Neural crest cell (in vitro differentiated cells): ENCODE measurements around the gene CBLL2. TPM values are rescaled to one million over a fixed set of nuclear protein-coding genes. Genes with fewer than 3 reads are reported as not detected.

ENCODE experiments used
- DNase-seq: peaks from one replicate; pipeline ENCODE4 v3.0.0; 2021; ENCODE audit warnings: low read depth, mixed read lengths, low spot score
- H3K27ac Mint-ChIP-seq: one replicate; pipeline ENCODE4 v1.8.0; 2021; ENCODE audit warnings: mild to moderate bottlenecking, mixed read lengths; ENCODE audit not compliant: unreplicated experiment
- H3K27me3 Mint-ChIP-seq: 2 replicates; pipeline ENCODE4 v1.8.0; 2021; ENCODE audit warnings: low read depth, mild to moderate bottlenecking, mixed read lengths
- H3K36me3 Mint-ChIP-seq: 2 replicates; pipeline ENCODE4 v1.8.0; 2021; ENCODE audit warnings: low read depth, mild to moderate bottlenecking, mixed read lengths
- H3K4me1 Mint-ChIP-seq: 2 replicates; pipeline ENCODE4 v1.8.0; 2021; ENCODE audit warnings: mixed read lengths
- H3K4me3 Mint-ChIP-seq: one replicate; pipeline ENCODE4 v1.8.0; 2021; ENCODE audit warnings: mild to moderate bottlenecking, mixed read lengths
- H3K9me3 Mint-ChIP-seq: 2 replicates; pipeline ENCODE4 v1.8.0; 2021; ENCODE audit warnings: mixed read lengths
- CTCF ChIP-seq: fragments of 200-600 bp; sonication (generic); conservative IDR thresholded peaks from 2 replicates; pipeline ENCODE4 v1.5.0; 2021; ENCODE audit warnings: antibody characterized with exemption, mild to moderate bottlenecking
- total RNA-seq: library from RNA; stranded (reverse); gene quantifications from 2 replicates; pipeline ENCODE4 v1.2.1, GENCODE V29; 2021

The CBLL2 gene
- total RNA-seq, 1 donor from 2014 or later: not detected

GRCh38 chrX:22314211-22314610 lies 41.5 kb downstream of the CBLL2 start:
- no peak overlapping the region for H3K4me3 Mint-ChIP-seq

GRCh38 chrX:22314692-22315091 lies 42.0 kb downstream of the CBLL2 start:
- Mint-ChIP-seq H3K4me1 (peaks cover 11% of the 10 kb centered on the region), H3K9me3 (peaks cover 3% of the 10 kb centered on the region), H3K27me3 (no peaks in the 10 kb centered on the region), H3K27ac (no peak overlapping the region), H3K4me3 (no peak overlapping the region), H3K36me3 (no peaks in the 10 kb centered on the region)
- no peak for DNase-seq
- no peak for TF ChIP-seq CTCF

More at GRCh38 chrX:22314211-22314610, 41.5 kb downstream of the CBLL2 start:
- Mint-ChIP-seq H3K4me1 (peaks cover 11% of the 10 kb centered on the region), H3K27me3 (no peaks in the 10 kb centered on the region), H3K9me3 (peaks cover 3% of the 10 kb centered on the region), H3K27ac (no peak overlapping the region), H3K36me3 (no peaks in the 10 kb centered on the region)
- no peak for DNase-seq
- no peak for TF ChIP-seq CTCF

- peaks cover 3% of the 10 kb centered on the region for H3K9me3 Mint-ChIP-seq
- H3K4me3 Mint-ChIP-seq: no peak overlapping the region
- TF ChIP-seq CTCF: no peak
- no peaks in the 10 kb centered on the region for H3K27me3 Mint-ChIP-seq
- no peak for DNase-seq
- H3K36me3 Mint-ChIP-seq: no peaks in the 10 kb centered on the region
- no peak overlapping the region for H3K27ac Mint-ChIP-seq
- peaks cover 11% of the 10 kb centered on the region for H3K4me1 Mint-ChIP-seq
These were observed 42.4 kb downstream of the CBLL2 start for GRCh38 chrX:22315151-22315550.

GRCh38 chrX:22320236-22320873 lies 47.6 kb downstream of the CBLL2 start:
- no peaks in the 10 kb centered on the region for H3K9me3 Mint-ChIP-seq
- no peak for DNase-seq
- no peaks in the 10 kb centered on the region for H3K4me1 Mint-ChIP-seq
- no peak overlapping the region for H3K27ac Mint-ChIP-seq
- TF ChIP-seq CTCF: no peak
- H3K4me3 Mint-ChIP-seq: no peak overlapping the region
- H3K36me3 Mint-ChIP-seq: no peaks in the 10 kb centered on the region
- H3K27me3 Mint-ChIP-seq: no peaks in the 10 kb centered on the region

GRCh38 chrX:22323541-22323940 lies 50.8 kb downstream of the CBLL2 start:
- Mint-ChIP-seq H3K4me3 (no peak overlapping the region), H3K9me3 (peaks cover 3% of the 10 kb centered on the region), H3K36me3 (no peaks in the 10 kb centered on the region), H3K27me3 (no peaks in the 10 kb centered on the region), H3K27ac (no peak overlapping the region), H3K4me1 (no peaks in the 10 kb centered on the region)
- no peak for TF ChIP-seq CTCF
- no peak for DNase-seq

Other genes starting within 250 kb of the CBLL2 start
- 0.47 and 0.57 TPM in 2 replicates for gene PHEX, start 240.6 kb upstream of the CBLL2 start, total RNA-seq